Muscle of arm (tissue), 12 donors: ENCODE data around the gene METRNL. TPM values are rescaled to one million over a fixed set of nuclear protein-coding genes. Genes with fewer than 3 reads are reported as not detected.
"Not testable (repeated sequence)": the region's sequence is repeated elsewhere in the genome, so short reads cannot be mapped to it uniquely, and the experiment has no call there.

Experiments
- DNase-seq: peaks from one replicate; pipeline ENCODE4 v3.0.0-alpha.2; 2013
- polyA plus RNA-seq, 12 donors: library from polyadenylated mRNA; unstranded; fragments of 120-200 nt; gene quantifications; one replicate each; pipeline ENCODE4 v1.2.1, GENCODE V29; 2013; ENCODE audit not compliant: insufficient read length in 12 of 12

Gene METRNL
- polyA plus RNA-seq, 12 donors: 14.0 to 47.7 (median 20.9) TPM; not detected in 1

- no peak for DNase-seq
These were observed 14.4 kb upstream of the METRNL start for GRCh38 chr17:83064732-83065659.

DNA sequence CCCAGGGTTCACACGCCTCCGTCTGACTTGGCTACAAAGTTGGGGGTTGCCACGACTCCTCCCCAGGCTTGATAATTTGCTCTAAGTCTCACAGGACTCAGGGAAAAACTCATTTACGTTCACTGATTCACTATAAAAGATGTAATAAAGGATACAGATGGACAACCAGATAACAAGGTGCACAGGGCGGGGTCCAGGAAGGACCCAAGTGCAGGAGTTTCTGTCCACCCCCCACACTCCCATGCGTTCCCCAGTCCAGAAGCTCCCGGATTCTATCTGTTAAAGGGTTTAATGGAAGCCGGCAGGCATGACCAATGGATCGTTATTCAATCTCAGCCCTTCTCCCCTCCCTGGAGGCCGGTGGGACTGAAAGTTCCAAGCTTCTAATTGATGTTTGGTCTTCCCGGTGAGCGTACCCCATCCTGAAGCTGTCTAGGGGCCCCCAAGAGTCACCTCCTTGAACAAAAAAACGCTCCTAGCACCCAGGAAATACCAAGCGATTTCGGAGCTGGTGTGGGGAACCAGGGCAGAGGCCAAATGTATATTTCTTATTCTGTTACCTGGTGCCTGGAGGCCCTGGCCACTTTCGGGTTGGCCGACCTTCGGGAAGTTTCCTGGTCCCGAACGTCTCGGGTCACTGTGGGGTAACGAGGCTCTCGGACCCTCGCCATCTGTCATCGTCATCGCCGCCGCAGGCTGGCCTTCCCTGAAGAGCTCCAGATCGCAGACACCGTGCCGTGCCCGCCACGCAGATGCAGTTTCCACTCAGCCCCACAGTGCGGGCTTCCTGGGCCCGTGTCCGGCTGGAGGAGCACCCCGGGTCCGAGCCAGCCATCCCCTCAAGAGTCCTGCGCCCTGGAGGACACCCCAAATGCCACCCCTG, 13.5 kb upstream of the METRNL start:
- no peak for DNase-seq

DNA sequence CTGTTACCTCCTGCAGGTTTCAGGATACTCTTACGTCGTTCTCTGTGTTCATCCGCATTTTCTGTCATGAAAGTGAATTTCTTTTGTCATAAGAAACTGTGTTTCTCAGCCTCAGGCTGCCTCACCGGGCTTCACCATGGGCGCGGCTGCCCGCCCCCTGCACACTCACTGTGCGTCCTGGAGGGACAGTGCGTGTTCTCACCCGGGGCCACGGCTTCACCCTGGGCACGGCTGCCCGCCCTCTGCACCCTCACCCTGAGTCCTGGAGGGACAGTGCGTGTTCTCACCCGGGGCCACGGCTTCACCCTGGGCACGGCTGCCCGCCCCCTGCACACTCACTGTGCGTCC, 12.9 kb upstream of the METRNL start:
- DNase-seq: not testable (repeated sequence)

- no peak for DNase-seq
These were observed 12.2 kb upstream of the METRNL start for GRCh38 chr17:83067071-83067717.

- no peak for DNase-seq
These were observed 11.6 kb upstream of the METRNL start for GRCh38 chr17:83067718-83068261.

GRCh38 chr17:83068641-83069570, 10.5 kb upstream of the METRNL start:
- no peak for DNase-seq

DNA sequence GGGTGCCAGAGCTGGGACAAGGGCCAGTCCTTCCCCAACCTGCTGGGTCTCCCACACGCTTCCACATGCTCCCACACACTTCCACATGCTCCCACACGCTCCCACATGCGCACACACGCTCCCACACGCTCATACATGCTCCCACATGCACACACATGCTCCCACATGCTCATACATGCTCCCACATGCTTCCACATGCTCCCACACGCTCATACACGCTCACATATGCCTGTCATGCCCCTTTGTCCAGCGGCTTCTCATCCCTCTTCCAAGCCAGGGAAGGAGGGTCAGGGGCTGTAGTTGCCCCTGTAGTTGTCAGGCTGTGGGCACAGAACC, 9.9 kb upstream of the METRNL start:
- no peak for DNase-seq

DNA sequence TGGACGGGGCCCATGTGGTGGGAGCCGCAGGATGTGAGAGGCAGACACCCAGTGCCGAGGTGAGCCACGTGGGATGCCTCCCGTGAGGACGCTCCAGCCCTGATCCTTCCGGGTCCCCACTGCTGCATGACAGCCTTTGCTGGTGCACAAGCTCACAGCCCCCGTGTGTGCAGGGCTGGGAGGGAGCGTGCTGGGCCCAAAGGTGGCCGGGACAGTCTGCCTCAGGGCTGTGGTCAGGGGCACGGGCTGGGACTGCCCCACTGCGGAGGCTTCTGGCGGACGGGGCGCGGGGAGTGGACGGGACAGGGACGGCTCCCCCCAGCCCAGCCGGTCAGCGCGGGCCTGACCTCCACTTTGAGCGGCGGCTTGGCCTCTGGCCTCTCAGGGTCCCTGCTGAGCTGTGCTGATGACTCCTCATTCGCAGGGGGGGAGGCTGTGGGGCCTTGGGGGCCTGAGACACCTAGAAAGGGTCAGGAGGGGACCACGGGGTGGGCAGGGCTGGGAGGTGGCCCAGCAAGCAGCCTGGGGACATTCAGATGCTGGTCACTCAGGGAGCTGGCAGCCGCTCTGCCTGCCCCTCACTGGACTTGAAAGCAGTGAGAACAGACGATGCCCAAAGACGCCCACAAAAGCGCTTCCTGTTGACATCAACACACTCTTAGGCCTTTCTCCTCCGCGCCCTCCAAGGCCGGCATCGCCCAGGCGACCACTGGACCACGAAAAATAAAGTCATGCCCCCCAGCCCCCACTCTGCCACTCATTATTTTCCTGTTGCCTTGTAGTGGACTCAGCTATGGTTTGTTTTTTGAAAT, 9.3 kb upstream of the METRNL start:
- no peak for DNase-seq

DNA sequence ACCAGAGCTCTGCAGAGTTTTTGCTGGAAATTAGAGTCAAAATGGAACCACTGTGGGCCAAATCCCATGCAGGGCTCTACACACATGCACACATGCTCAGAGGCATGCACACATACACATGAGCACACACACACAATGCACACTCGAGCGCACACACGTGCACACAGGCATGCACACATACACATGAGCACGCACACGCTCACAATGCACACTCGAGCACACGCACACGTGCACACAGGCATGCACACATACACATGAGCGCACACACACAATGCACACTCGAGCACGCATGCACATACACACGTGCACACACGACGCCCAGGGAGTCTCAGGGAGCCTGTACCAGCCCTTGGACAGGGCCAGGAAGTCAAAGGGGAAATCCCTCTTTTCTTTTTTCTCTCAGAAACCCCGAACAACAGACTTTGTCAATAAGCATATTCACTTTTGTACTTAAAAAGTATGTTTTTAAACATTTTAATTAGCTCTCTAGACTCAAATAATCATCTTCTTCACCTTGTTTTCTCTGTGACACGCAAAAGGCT, 8.5 kb upstream of the METRNL start:
- no peak for DNase-seq

DNA sequence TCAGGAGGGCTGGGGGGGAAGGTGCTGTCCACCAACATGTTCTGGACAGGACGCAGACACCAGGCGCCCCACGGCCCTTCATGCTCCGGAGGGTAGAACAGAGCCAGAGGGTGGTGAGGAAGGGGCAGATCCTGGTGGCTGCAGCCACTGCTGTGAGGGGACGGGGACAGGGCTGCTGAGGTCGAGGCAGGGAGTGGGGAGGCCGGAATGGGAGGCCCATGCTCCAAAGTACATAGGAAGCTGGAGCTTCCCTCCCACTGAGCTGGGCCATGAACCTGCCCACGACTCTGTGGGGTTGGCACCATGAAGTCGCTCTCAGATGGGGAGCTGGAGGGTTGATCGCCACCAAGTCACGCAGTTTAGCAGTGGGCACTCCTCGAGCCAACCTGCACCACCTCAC, 8.0 kb upstream of the METRNL start:
- no peak for DNase-seq

GRCh38 chr17:83071966-83072562, 7.3 kb upstream of the METRNL start:
- no peak for DNase-seq

GRCh38 chr17:83072600-83073358, 6.6 kb upstream of the METRNL start:
- DNase-seq: no peak

- no peak for DNase-seq
These were observed 5.9 kb upstream of the METRNL start for GRCh38 chr17:83073389-83074063.

DNA sequence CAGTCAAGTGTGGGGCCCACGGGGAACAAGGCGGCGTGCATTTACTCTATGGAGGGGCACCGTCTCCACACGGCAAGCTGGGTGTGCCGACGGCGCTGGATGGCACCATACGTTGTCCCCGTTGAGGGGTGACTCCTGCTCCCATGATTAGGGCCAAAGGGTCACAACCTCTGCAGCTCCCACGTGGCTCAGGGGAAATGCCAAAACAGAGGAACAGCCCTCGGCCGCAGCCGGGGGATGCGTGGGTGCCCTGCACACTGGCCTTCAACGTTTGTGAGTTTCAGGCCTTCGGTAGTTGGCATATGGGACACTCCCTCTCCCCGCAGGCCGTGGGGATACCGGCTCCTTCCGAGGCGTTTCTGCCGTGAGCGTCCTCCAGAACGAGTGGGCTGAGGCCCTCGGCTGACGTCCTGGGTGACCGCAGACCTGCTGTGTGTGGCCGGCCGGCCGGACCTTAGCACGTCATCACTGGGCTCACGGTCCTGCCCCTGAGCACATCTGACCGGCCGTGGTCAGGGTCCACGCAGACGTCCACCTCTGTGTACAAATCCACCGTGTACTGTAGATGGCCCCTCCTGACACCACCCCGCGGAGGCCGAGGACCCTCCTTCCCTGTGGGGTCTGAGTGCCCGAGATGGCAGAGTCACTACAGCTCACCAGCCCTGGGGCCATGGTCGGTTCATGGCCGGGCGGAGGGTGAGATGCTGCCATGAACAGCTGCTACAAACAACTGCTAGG, 4.8 kb upstream of the METRNL start:
- no peak for DNase-seq

DNA sequence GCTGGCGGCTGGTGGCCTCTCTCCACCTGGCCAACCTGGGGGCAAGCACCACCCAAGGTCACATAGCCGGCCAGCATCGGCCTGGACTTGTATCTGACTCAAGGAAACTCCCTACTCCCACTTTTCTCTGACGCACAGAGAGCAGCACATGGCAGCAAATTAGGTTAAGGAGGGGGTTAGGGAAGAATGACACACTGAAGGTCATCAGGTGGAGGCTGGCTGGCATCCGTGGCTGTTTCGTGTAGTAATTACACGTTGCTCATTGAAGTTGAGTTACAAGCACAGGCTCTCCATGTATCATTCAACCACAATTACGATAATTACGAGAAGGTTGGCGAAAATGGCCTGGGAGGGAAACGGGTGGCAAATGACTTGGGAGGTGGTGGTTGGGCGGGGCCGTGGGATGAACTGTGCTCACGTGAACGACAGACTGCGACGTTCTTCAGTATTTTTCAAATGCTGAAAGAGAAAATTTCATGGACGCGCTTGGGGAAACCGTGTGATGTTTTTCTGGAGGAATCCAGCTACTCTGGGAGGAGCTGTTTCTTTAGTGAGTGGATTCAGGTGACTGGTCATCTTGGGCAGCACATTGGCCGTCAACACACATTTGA, 4.0 kb upstream of the METRNL start:
- no peak for DNase-seq

- no peak for DNase-seq
These were observed 2.5 kb upstream of the METRNL start for GRCh38 chr17:83076938-83077337.

DNA sequence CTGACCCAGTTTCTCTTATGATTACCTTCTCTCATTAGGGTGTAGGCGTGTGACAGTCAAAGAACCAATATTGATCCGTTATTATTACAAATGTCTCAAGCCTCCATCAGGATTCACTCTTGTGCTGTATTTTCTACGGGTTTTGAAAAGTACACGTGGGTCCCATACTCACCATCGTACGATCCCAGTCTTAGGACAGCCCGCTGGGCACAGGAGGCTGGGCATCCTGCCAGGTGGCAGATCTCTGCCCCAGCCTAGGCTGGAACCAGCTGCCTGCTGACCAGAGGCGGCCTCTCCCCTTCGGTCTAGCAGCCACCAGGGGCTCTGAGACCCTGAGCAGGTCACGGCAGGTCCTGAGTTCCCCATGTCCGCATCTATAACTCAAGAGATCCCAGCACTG, 2.0 kb upstream of the METRNL start:
- DNase-seq: no peak
